SK-N-MC (cell line): Measurements from ENCODE around the gene DNPH1.

Experiments
- EZH2 ChIP-seq: fragments of 200-600 bp; sonication (generic); IDR thresholded peaks from one replicate; pipeline ENCODE4 v1.6.1; 2017; ENCODE audit warnings: antibody characterized with exemption
- POLR2AphosphoS5 ChIP-seq: IDR thresholded peaks from 2 replicates; pipeline ENCODE4 v1.6.1; 2012; ENCODE audit warnings: mild to moderate bottlenecking, low read depth, low read length, borderline replicate concordance

- TF ChIP-seq EZH2 (no peak), POLR2AphosphoS5 (no peak)
Measured at GRCh38 chr6:43181621-43181941, 47.7 kb downstream of the DNPH1 start.
